Ishikawa (cell line): Measurements from ENCODE around the gene RPUSD1.
A peak's percentile ranks its signal among the peaks of the same experiment; 100 is the strongest.

Experiments used
- CEBPB ChIP-seq: IDR thresholded peaks from 2 replicates; pipeline ENCODE4 v1.6.1; 2012
- EP300 ChIP-seq: IDR thresholded peaks from 2 replicates; pipeline ENCODE4 v1.6.1; 2012; ENCODE audit warnings: borderline replicate concordance
- MAX ChIP-seq: IDR thresholded peaks from 2 replicates; pipeline ENCODE4 v1.6.1; 2012
- RAD21 ChIP-seq: IDR thresholded peaks from 2 replicates; pipeline ENCODE4 v1.6.1; 2012; ENCODE audit warnings: low read depth
- REST ChIP-seq: IDR thresholded peaks from 2 replicates; pipeline ENCODE4 v1.6.1; 2012; ENCODE audit warnings: low read depth, mild to moderate bottlenecking
- TAF1 ChIP-seq: IDR thresholded peaks from 2 replicates; pipeline ENCODE4 v1.6.1; 2012; ENCODE audit warnings: low read depth, mild to moderate bottlenecking

GRCh38 chr16:813204-813915 is 25.2 kb upstream of the RPUSD1 start:
- TF ChIP-seq CEBPB (no peak), REST (no peak), EP300 (no peak), RAD21 (peak; percentile 82), TAF1 (no peak), MAX (no peak)
